NT2/D1 (cell line): Measurements from ENCODE around the gene THTPA.
"Not testable (repeated sequence)": the region's sequence is repeated elsewhere in the genome, so short reads cannot be mapped to it uniquely, and the experiment has no call there.

Experiments used
- DNase-seq: peaks from one replicate; pipeline ENCODE4 v3.0.0-alpha.2; 2011; ENCODE audit warnings: low read depth, low spot score
- H3K27me3 ChIP-seq: 2 replicates; pipeline ENCODE4 v1.6.0; 2011; ENCODE audit warnings: mild to moderate bottlenecking; ENCODE audit not compliant: insufficient read length, insufficient read depth
- H3K36me3 ChIP-seq: 2 replicates; pipeline ENCODE4 v1.6.1; 2011; ENCODE audit warnings: mild to moderate bottlenecking, low read length, mixed read lengths; ENCODE audit not compliant: insufficient read depth, insufficient read length
- H3K4me1 ChIP-seq: 2 replicates; pipeline ENCODE4 v1.5.1; 2011; ENCODE audit not compliant: insufficient read depth, insufficient read length
- H3K4me3 ChIP-seq: 2 replicates; pipeline ENCODE4 v1.5.1; 2011; ENCODE audit warnings: low read depth; ENCODE audit not compliant: insufficient read length
- H3K9ac ChIP-seq: 2 replicates; pipeline ENCODE4 v1.6.0; 2011; ENCODE audit warnings: low read depth; ENCODE audit not compliant: insufficient read length
- H3K9me3 ChIP-seq: 2 replicates; pipeline ENCODE4 v1.5.1; 2011; ENCODE audit warnings: mild to moderate bottlenecking, low read length; ENCODE audit not compliant: insufficient read depth
- SUZ12 ChIP-seq: IDR thresholded peaks from 2 replicates; pipeline ENCODE4 v1.6.1; 2011; ENCODE audit not compliant: insufficient read length, insufficient read depth; ENCODE audit errors: extremely low read depth
- YY1 ChIP-seq: IDR thresholded peaks from 2 replicates; pipeline ENCODE4 v1.6.1; 2011; ENCODE audit not compliant: insufficient read length, insufficient read depth
- ZNF274 ChIP-seq: IDR thresholded peaks from 2 replicates; pipeline ENCODE4 v1.6.1; 2011; ENCODE audit warnings: mild to moderate bottlenecking, low read depth, low read length

The THTPA gene

GRCh38 chr14:23535943-23536342 lies 20.1 kb upstream of the THTPA start:
- H3K36me3 ChIP-seq: peaks cover 47% of the 10 kb centered on the region
- TF ChIP-seq ZNF274 (no peak), YY1 (no peak), SUZ12 (no peak)
- H3K9me3 ChIP-seq: no peaks in the 10 kb centered on the region
- no peak overlapping the region for H3K9ac ChIP-seq
- no peak overlapping the region for H3K4me3 ChIP-seq
- DNase-seq: no peak
- H3K4me1 ChIP-seq: no peaks in the 10 kb centered on the region
- no peaks in the 10 kb centered on the region for H3K27me3 ChIP-seq

DNA sequence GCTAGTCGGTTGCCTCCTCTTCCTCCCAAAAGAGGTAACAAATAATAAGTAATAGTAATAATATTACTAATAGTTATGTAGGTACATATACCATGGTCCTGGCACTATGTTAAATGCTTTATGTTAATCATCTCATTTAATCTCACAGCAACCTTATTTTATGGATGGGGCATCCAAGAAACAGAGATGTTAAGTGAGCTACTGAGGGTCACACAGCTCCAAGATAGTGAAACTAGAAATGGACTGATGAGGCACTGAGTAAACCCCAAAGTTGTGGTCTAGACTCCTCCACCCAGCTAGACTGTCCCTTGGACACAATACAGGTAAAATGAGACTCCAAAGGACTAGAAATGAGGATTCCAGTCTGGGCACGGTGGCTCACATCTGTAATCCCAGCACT lies 19.6 kb upstream of the THTPA start:
- H3K36me3 ChIP-seq: peaks cover 42% of the 10 kb centered on the region
- H3K4me1 ChIP-seq: no peaks in the 10 kb centered on the region
- no peak for DNase-seq
- no peaks in the 10 kb centered on the region for H3K9me3 ChIP-seq
- no peak overlapping the region for H3K4me3 ChIP-seq
- TF ChIP-seq YY1 (no peak), ZNF274 (no peak), SUZ12 (no peak)
- H3K27me3 ChIP-seq: no peaks in the 10 kb centered on the region
- H3K9ac ChIP-seq: no peak overlapping the region

GRCh38 chr14:23536906-23537305 lies 19.2 kb upstream of the THTPA start:
- H3K9ac ChIP-seq, H3K4me1 ChIP-seq, H3K27me3 ChIP-seq, H3K9me3 ChIP-seq, DNase-seq: not testable (repeated sequence)
- H3K36me3 ChIP-seq: peaks cover 41% of the 10 kb centered on the region
- H3K4me3 ChIP-seq: peak overlapping the region; percentile 57

GRCh38 chr14:23537351-23538049 lies 18.6 kb upstream of the THTPA start:
- TF ChIP-seq YY1: no peak
- H3K9me3 ChIP-seq: no peaks in the 10 kb centered on the region
- no peaks in the 10 kb centered on the region for H3K4me1 ChIP-seq
- H3K36me3 ChIP-seq: peaks cover 42% of the 10 kb centered on the region
- no peaks in the 10 kb centered on the region for H3K27me3 ChIP-seq
- H3K9ac ChIP-seq: peak overlapping the region; percentile 82
- peak overlapping the region; percentile 57 for H3K4me3 ChIP-seq
- peak; percentile 87 for DNase-seq

DNA sequence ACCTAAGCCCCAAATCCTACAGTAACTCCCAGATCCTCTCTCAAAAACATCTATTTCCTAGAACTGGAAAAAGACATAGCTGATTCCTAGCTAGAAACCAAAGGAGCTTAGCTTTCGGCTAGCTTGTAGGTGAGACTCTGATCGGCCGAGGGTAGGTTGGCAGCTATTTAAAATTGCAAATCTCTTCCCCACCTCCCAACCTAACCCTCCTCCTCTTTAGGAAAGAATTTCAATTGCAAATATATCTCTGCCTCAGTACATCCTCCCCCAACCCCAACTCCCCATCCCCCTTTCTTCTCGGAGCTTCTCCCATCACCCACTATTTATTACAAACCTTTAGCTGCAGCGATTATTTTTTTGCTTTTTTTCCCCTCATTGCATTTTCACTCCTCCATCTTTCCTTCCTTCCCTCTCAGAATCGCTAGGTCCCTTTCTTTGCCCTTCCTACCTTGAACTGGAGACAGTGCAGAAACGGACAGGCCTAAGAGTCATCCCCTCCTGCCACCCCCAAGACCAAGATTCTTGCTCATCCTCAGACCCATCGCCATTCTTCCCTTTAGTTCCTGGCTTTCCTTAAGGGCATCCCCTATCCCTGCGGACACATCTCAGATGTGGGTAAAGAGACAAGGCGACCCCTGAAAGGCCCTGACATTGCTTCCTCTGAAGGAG lies 17.9 kb upstream of the THTPA start:
- Histone ChIP-seq H3K36me3 (peaks cover 41% of the 10 kb centered on the region), H3K9ac (peak overlapping the region; percentile 88), H3K4me1 (no peaks in the 10 kb centered on the region), H3K4me3 (peak overlapping the region; percentile 57), H3K27me3 (no peaks in the 10 kb centered on the region), H3K9me3 (no peaks in the 10 kb centered on the region)
- TF ChIP-seq SUZ12 (no peak), YY1 (no peak), ZNF274 (no peak)
- DNase-seq: no peak

- H3K27me3 ChIP-seq: no peaks in the 10 kb centered on the region
- TF ChIP-seq YY1: no peak
- H3K9ac ChIP-seq: peak overlapping the region; percentile 88
- no peak for DNase-seq
- H3K9me3 ChIP-seq: no peaks in the 10 kb centered on the region
- H3K4me3 ChIP-seq: peak overlapping the region; percentile 24
- H3K4me1 ChIP-seq: no peaks in the 10 kb centered on the region
- H3K36me3 ChIP-seq: peaks cover 41% of the 10 kb centered on the region
These were observed 17.3 kb upstream of the THTPA start for GRCh38 chr14:23538785-23539184.

- DNase-seq: no peak
- Histone ChIP-seq H3K4me1 (no peaks in the 10 kb centered on the region), H3K27me3 (no peaks in the 10 kb centered on the region), H3K36me3 (peaks cover 34% of the 10 kb centered on the region), H3K9ac (peak overlapping the region; percentile 88), H3K9me3 (no peaks in the 10 kb centered on the region), H3K4me3 (peak overlapping the region; percentile 24)
- no peak for TF ChIP-seq YY1
- TF ChIP-seq SUZ12: no peak
- no peak for TF ChIP-seq ZNF274
These were observed 16.6 kb upstream of the THTPA start for GRCh38 chr14:23539248-23540140.
